A549 (cell line): ENCODE data around the gene KSR2. TPM values are rescaled to one million over a fixed set of nuclear protein-coding genes. Genes with fewer than 3 reads are reported as not detected.

ENCODE experiments used
- ATAC-seq, 2 experiments: fragments of 200-7000 bp in 1 of 2; fragments of >200 bp in 1 of 2; cut with Nextera tagmentation in 1 of 2; cut with Tn5 transposase in 1 of 2; 3 replicates each; pipeline versions ENCODE4 v1.8.0 to v1.9.1; 2018 to 2020; ENCODE audit warnings: mild to moderate bottlenecking in 1 of 2, moderate library complexity in 1 of 2
- CTCF ChIA-PET: fragments of 300-600 bp; sonication (Branson Sonifier 250); formaldehyde crosslinking; extraction: SDS; loops from one replicate; lab custom pipeline; 2021; ENCODE audit warnings: antibody characterized with exemption, inconsistent platforms; lab: Yijun Ruan, JAX
- POLR2A ChIA-PET: fragments of 350-600 bp; formaldehyde crosslinking; extraction: SDS; loops from one replicate; lab custom pipeline; 2021; ENCODE audit warnings: antibody characterized with exemption, inconsistent platforms; lab: Yijun Ruan, JAX
- DNase-seq, 2 experiments: peaks; one replicate each; pipeline versions ENCODE4 v3.0.0 to v3.0.0-alpha.2; 2011 to 2016; ENCODE audit warnings: low read depth in 1 of 2, low spot score in 1 of 2
- FAIRE-seq: peaks from 2 replicates; lab custom pipeline; 2011; peaks lifted over from hg19 to GRCh38; lab: Jason Lieb, UNC
- H3K27ac ChIP-seq, 2 experiments: fragments of >200 bp; sonication (Bioruptor Twin); formaldehyde crosslinking; 3 replicates each; pipeline ENCODE4 v1.5.1; 2016 to 2017
- H3K4me1 ChIP-seq: fragments of >200 bp; sonication (Bioruptor Twin); formaldehyde crosslinking; 3 replicates; pipeline ENCODE4 v1.6.1; 2016
- H3K4me2 ChIP-seq: fragments of >200 bp; sonication (Bioruptor Twin); formaldehyde crosslinking; 3 replicates; pipeline ENCODE4 v1.6.1; 2016
- H3K4me3 ChIP-seq: fragments of >200 bp; sonication (Bioruptor Twin); formaldehyde crosslinking; 3 replicates; pipeline ENCODE4 v1.5.1; 2016
- H3K9me3 ChIP-seq: fragments of >200 bp; sonication (Bioruptor Twin); formaldehyde crosslinking; 3 replicates; pipeline ENCODE4 v1.6.1; 2016
- BCL3 ChIP-seq: fragments of >200 bp; sonication (Bioruptor Twin); formaldehyde crosslinking; IDR thresholded peaks from 3 replicates; pipeline ENCODE4 v1.6.1; 2016
- BHLHE40 ChIP-seq: IDR thresholded peaks from 2 replicates; pipeline ENCODE4 v1.6.1; 2012; ENCODE audit warnings: low read depth, low read length, inconsistent platforms
- CBX8 ChIP-seq: fragments of 200-600 bp; sonication (generic); IDR thresholded peaks from 2 replicates; pipeline ENCODE4 v1.6.1; 2016
- CHD2 ChIP-seq: fragments of 150-350 bp; IDR thresholded peaks from 2 replicates; pipeline ENCODE4 v1.6.1; 2014; ENCODE audit warnings: low read length; ENCODE audit not compliant: partially characterized antibody
- E2F6 ChIP-seq: IDR thresholded peaks from 2 replicates; pipeline ENCODE4 v1.6.1; 2012; ENCODE audit warnings: low read depth, borderline replicate concordance
- EHF ChIP-seq: fragments of 250-450 bp; sonication (Bioruptor Pico); IDR thresholded peaks from 2 replicates; pipeline ENCODE4 v1.5.0; 2020; ENCODE audit warnings: mild to moderate bottlenecking
- EHMT2 ChIP-seq: fragments of 200-600 bp; sonication (generic); IDR thresholded peaks from 2 replicates; pipeline ENCODE4 v1.6.1; 2016; ENCODE audit warnings: antibody characterized with exemption, low read depth, mild to moderate bottlenecking, moderate library complexity
- EP300 ChIP-seq, 2 experiments: fragments of >200 bp; sonication (Bioruptor Twin); formaldehyde crosslinking; IDR thresholded peaks; 2 replicates in 1 of 2; 3 replicates in 1 of 2; pipeline ENCODE4 v1.6.1; 2016 to 2017
- ESRRA ChIP-seq: fragments of 150-350 bp; IDR thresholded peaks from 2 replicates; pipeline ENCODE4 v1.6.1; 2014; ENCODE audit warnings: mild to moderate bottlenecking, low read length, borderline replicate concordance
- FOSB ChIP-seq: fragments of 250-450 bp; sonication (Bioruptor Pico); IDR thresholded peaks from 2 replicates; pipeline ENCODE4 v1.5.0; 2020; ENCODE audit warnings: mild to moderate bottlenecking, moderate library complexity
- GATA3 ChIP-seq: IDR thresholded peaks from 2 replicates; pipeline ENCODE4 v1.6.1; 2012; ENCODE audit warnings: borderline replicate concordance
- HDAC2 ChIP-seq: fragments of 200-600 bp; sonication (generic); IDR thresholded peaks from 2 replicates; pipeline ENCODE4 v1.6.1; 2016
- HOXA7 ChIP-seq: fragments of 250-450 bp; sonication (Bioruptor Pico); IDR thresholded peaks from 2 replicates; pipeline ENCODE4 v1.5.0; 2020; ENCODE audit warnings: mild to moderate bottlenecking, moderate library complexity
- JUN ChIP-seq, 2 experiments: fragments of >200 bp; sonication (Bioruptor Twin); formaldehyde crosslinking; IDR thresholded peaks; 2 replicates in 1 of 2; 3 replicates in 1 of 2; pipeline ENCODE4 v1.6.1; 2016 to 2017
- JUNB ChIP-seq: fragments of >200 bp; sonication (Bioruptor Twin); formaldehyde crosslinking; IDR thresholded peaks from 2 replicates; pipeline ENCODE4 v1.6.1; 2016
- KDM1A ChIP-seq: fragments of 200-600 bp; sonication (generic); IDR thresholded peaks from 2 replicates; pipeline ENCODE4 v1.6.1; 2016; ENCODE audit warnings: low read depth, mild to moderate bottlenecking
- MAFK ChIP-seq: fragments of 450-650 bp; IDR thresholded peaks from 2 replicates; pipeline ENCODE4 v1.6.1; 2014; ENCODE audit not compliant: partially characterized antibody
- MAX ChIP-seq: IDR thresholded peaks from 2 replicates; pipeline ENCODE4 v1.6.1; 2012
- POLR2A ChIP-seq: IDR thresholded peaks from 2 replicates; pipeline ENCODE4 v1.6.1; 2012; ENCODE audit warnings: mild to moderate bottlenecking, low read length
- POLR2AphosphoS2 ChIP-seq: conservative IDR thresholded peaks from 2 replicates; pipeline ENCODE4 v1.6.1; 2012; ENCODE audit warnings: low read length, improper control_type of control experiment, inconsistent platforms
- RARB ChIP-seq: fragments of 250-450 bp; sonication (Bioruptor Pico); IDR thresholded peaks from 2 replicates; pipeline ENCODE4 v1.8.0; 2021; ENCODE audit warnings: mild to moderate bottlenecking, moderate library complexity
- RCOR1 ChIP-seq: fragments of 150-350 bp; IDR thresholded peaks from 2 replicates; pipeline ENCODE4 v1.6.1; 2014; ENCODE audit warnings: antibody characterized with exemption, low read length, low read depth
- REST ChIP-seq: fragments of 200-600 bp; sonication (generic); IDR thresholded peaks from 2 replicates; pipeline ENCODE4 v1.6.1; 2016; ENCODE audit warnings: antibody characterized with exemption, mild to moderate bottlenecking, moderate library complexity
- RFX5 ChIP-seq: fragments of 450-650 bp; IDR thresholded peaks from 2 replicates; pipeline ENCODE4 v1.7.1; 2014; ENCODE audit warnings: antibody characterized with exemption, mild to moderate bottlenecking, moderate library complexity
- SMC3 ChIP-seq: fragments of >200 bp; sonication (Bioruptor Twin); formaldehyde crosslinking; IDR thresholded peaks from 3 replicates; pipeline ENCODE4 v1.6.1; 2018; ENCODE audit warnings: inconsistent platforms
- TFCP2L1 ChIP-seq: fragments of 250-450 bp; sonication (Bioruptor Pico); IDR thresholded peaks from 2 replicates; pipeline ENCODE4 v1.5.0; 2021; ENCODE audit warnings: mild to moderate bottlenecking
- ZFP36 ChIP-seq: fragments of 450-650 bp; IDR thresholded peaks from 2 replicates; pipeline ENCODE4 v1.6.1; 2014; ENCODE audit warnings: borderline replicate concordance; ENCODE audit not compliant: partially characterized antibody
- ZNF302 ChIP-seq: fragments of 250-450 bp; sonication (Bioruptor Pico); IDR thresholded peaks from 2 replicates; pipeline ENCODE4 v1.9.0; 2021; ENCODE audit warnings: inconsistent platforms, mild to moderate bottlenecking, moderate library complexity
- ZSCAN20 ChIP-seq: fragments of 250-450 bp; sonication (Bioruptor Pico); IDR thresholded peaks from 2 replicates; pipeline ENCODE4 v1.8.0; 2022; ENCODE audit warnings: mild to moderate bottlenecking, moderate library complexity
- WGBS: methylation state at CpG from one replicate; pipeline ENCODE4 v1.1.6; 2017; ENCODE audit errors: missing lambda C conversion rate; 5-methylcytosine and 5-hydroxymethylcytosine counted together
- polyA plus RNA-seq, 4 experiments: library from polyadenylated mRNA; depleted of rRNA in 3 of 4; stranded (reverse); fragments of >200 nt; fragmentation: RNase III in 1 of 4; extraction: RNeasy Plus Mini Kit Qiagen cat#74134 plus additional on column Dnase treatment in 1 of 4; gene quantifications; 2 replicates in 3 of 4; 3 replicates in 1 of 4; pipeline ENCODE4 v1.2.3, GENCODE V29; 2011 to 2017

The KSR2 gene
- polyA plus RNA-seq, 2 of the 4 experiments (the other 2 are of a cell fraction): 0.37 to 1.2 TPM

- FAIRE-seq: no peak
- ChIA-PET CTCF (interaction anchor here (0.6 to 17.7 kb wide), 5 partner anchors 10 to 243 kb away, joined by 3 to 315 read pairs (median 5); no protein-coding TSS in a partner anchor), POLR2A (no interaction called here)
- Histone ChIP-seq H3K4me1 (peaks cover 7% of the 10 kb centered on the region; the same call in 1 of the 3 replicates), H3K27ac (no peak overlapping the region), H3K4me2 (no peak overlapping the region), H3K4me3 (no peak overlapping the region), H3K9me3 (peaks cover 4% of the 10 kb centered on the region; the same call in 1 of the 3 replicates)
- no peak for DNase-seq
- ATAC-seq: no peak
- WGBS: 48% methylated on average over 4 of the region's 4 CpGs
- no peak for TF ChIP-seq TFCP2L1 (CRISPR knock-in tag)
- no peak for TF ChIP-seq ESRRA
- TF ChIP-seq ZFP36: no peak
- TF ChIP-seq ZSCAN20 (CRISPR knock-in tag): no peak
- TF ChIP-seq MAFK: no peak
- no peak for TF ChIP-seq REST
- no peak for TF ChIP-seq BCL3
- TF ChIP-seq EHF (CRISPR knock-in tag): no peak
- TF ChIP-seq FOSB: no peak
- no peak for TF ChIP-seq GATA3
- no peak for TF ChIP-seq CBX8
- TF ChIP-seq HOXA7 (CRISPR knock-in tag): no peak
- TF ChIP-seq POLR2A: no peak
- no peak for TF ChIP-seq RARB (CRISPR knock-in tag)
- TF ChIP-seq HDAC2: no peak
- TF ChIP-seq SMC3: no peak
- no peak for TF ChIP-seq E2F6
- TF ChIP-seq JUNB: no peak
- no peak for TF ChIP-seq JUN (IDR thresholded peaks at IDR 0.05)
- TF ChIP-seq POLR2AphosphoS2: no peak
Observed at GRCh38 chr12:117594481-117594880, 374.3 kb downstream of the KSR2 start.

- ChIA-PET CTCF (interaction anchor here (0.8 to 17.7 kb wide), 6 partner anchors 9 to 357 kb away, joined by 3 to 315 read pairs (median 6); no protein-coding TSS in a partner anchor), POLR2A (no interaction called here)
- FAIRE-seq (no peak), DNase-seq (no peak), ATAC-seq (no peak)
- H3K9me3 ChIP-seq: peaks cover 4% of the 10 kb centered on the region; the same call in 1 of the 3 replicates
- H3K4me1 ChIP-seq: peaks cover 7% of the 10 kb centered on the region; the same call in 1 of the 3 replicates
- TF ChIP-seq POLR2A (no peak), RFX5 (no peak), JUN (IDR thresholded peaks at IDR 0.05) (no peak), ZNF302 (CRISPR knock-in tag) (no peak), EHF (CRISPR knock-in tag) (no peak), REST (no peak), CBX8 (no peak), BHLHE40 (no peak), EHMT2 (no peak), CHD2 (no peak), RCOR1 (no peak), HDAC2 (no peak), JUNB (no peak), KDM1A (no peak), EP300 (IDR thresholded peaks at IDR 0.05) (no peak), FOSB (no peak), MAX (no peak), ESRRA (no peak)
- H3K4me3 ChIP-seq: no peak overlapping the region
- H3K4me2 ChIP-seq: no peak overlapping the region
- WGBS: 43% methylated on average over 7 of the region's 7 CpGs
- no peak overlapping the region for H3K27ac ChIP-seq
Observed at GRCh38 chr12:117593815-117594400, 374.9 kb downstream of the KSR2 start.
